GM11168 (cell line): ENCODE measurements around the gene PSMC3IP.
"Not testable (repeated sequence)": the region's sequence is repeated elsewhere in the genome, so short reads cannot be mapped to it uniquely, and the experiment has no call there.

ENCODE experiments used
- in situ Hi-C: fragments of 300-500 bp; cut with MboI; formaldehyde crosslinking; loops from one replicate; pipeline ENCODE4 v1.12.0; 2022; ENCODE audit warnings: low sequenced_read_pairs; ENCODE audit not compliant: unreplicated experiment

The PSMC3IP gene

DNA sequence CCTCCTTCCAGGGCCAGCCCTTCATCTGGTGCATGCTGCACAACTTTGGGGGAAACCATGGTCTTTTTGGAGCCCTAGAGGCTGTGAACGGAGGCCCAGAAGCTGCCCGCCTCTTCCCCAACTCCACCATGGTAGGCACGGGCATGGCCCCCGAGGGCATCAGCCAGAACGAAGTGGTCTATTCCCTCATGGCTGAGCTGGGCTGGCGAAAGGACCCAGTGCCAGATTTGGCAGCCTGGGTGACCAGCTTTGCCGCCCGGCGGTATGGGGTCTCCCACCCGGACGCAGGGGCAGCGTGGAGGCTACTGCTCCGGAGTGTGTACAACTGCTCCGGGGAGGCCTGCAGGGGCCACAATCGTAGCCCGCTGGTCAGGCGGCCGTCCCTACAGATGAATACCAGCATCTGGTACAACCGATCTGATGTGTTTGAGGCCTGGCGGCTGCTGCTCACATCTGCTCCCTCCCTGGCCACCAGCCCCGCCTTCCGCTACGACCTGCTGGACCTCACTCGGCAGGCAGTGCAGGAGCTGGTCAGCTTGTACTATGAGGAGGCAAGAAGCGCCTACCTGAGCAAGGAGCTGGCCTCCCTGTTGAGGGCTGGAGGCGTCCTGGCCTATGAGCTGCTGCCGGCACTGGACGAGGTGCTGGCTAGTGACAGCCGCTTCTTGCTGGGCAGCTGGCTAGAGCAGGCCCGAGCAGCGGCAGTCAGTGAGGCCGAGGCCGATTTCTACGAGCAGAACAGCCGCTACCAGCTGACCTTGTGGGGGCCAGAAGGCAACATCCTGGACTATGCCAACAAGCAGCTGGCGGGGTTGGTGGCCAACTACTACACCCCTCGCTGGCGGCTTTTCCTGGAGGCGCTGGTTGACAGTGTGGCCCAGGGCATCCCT is 34.1 kb downstream of the PSMC3IP start:
- in situ Hi-C loops: no loop called here

DNA sequence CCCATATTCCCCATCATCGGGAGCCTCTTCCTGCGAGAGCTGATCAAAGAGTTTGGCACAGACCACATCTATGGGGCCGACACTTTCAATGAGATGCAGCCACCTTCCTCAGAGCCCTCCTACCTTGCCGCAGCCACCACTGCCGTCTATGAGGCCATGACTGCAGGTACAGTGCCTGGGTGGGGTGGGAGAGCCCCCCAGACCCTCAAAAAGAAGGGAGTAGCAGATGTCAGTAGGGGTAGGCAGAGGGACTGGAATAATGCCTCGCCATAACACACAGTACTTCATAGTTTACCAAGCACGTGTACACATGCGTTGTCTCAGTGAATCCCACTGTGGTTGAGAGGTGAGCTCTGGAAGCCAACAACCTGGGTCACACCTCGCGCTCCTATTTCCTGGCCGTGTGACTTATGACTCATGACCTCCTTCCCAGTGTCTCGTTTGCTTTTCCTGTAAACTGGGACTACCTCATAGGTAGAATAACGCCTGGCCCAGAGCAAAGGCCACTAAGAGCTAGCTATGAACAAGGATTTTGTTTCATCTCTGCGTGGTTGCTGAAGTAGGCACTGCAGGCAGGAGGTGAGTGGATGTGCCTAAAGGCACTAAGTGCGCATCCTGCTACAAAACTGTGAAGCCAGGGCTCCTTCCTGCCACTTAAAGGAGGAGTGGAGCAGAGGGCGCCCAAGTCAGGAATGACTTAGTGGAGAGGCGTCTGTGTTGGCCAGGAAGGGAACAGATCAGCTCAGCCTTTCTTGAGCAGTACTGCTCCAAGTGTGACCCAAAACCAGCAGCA is 36.3 kb downstream of the PSMC3IP start:
- in situ Hi-C loops: no loop called here

DNA sequence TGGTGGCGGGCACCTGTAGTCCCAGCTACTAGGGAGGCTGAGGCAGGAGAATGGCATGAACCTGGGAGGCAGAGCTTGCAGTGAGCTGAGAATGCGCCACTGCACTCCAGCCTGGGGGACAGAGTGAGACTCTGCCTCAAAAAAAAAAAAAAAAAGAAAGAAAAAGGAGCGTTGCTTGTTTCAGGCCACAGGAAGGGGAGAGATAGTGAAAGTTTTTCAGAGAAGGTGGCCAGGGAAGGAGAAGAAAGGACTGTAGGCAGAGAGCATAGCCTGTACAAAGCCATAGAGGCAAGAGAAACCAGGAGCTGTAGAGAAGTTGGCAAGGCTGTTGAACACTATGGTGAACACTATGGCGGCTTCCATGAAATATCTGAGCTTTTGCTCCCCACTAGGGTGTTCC is 37.0 kb downstream of the PSMC3IP start:
- in situ Hi-C loops: not testable (repeated sequence)

DNA sequence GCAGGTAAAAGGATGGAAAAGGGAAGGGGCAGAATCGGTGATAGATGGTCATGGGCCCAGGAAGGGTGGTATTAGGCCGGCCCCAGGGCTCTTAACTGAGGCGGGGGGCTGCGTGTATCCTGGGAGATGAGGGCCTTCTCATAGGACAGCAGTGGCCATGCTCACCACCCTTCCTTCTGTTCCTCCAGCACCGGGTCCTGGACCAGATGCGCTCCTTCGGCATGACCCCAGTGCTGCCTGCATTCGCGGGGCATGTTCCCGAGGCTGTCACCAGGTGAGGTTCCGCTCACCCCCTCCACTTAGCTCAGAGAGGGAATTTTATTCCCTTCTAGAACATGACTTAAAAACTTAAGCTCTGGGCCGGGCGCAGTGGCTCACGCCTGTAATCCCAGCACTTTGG is 39.0 kb downstream of the PSMC3IP start:
- in situ Hi-C loops: no loop called here

DNA sequence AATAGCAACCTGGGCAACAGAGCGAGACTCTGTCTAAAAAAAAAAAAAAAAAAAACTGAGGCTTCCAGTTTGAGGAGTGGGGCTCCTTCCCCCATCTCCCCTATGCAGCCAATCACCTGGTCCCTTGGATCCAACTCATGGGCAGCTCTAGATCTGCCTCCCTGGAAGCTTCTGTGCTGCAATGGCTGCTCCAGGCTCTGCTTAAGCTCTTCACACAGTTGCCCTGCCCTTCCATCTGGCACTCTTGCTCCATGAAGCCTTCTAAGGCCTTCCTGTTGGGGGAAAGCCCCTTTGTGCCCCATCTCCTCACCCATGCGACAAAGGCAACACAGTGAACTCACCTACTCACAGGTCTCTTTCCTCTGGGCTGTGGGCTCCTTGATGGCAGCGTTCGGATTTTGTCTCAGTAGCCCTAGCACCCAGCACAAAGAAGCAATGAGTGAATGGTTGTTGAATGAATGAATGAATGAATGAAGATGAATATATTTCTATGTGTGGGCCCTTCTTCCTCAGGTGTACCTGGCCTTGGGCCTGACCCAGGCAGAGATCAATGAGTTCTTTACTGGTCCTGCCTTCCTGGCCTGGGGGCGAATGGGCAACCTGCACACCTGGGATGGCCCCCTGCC is 39.6 kb downstream of the PSMC3IP start:
- in situ Hi-C loops: no loop called here

DNA sequence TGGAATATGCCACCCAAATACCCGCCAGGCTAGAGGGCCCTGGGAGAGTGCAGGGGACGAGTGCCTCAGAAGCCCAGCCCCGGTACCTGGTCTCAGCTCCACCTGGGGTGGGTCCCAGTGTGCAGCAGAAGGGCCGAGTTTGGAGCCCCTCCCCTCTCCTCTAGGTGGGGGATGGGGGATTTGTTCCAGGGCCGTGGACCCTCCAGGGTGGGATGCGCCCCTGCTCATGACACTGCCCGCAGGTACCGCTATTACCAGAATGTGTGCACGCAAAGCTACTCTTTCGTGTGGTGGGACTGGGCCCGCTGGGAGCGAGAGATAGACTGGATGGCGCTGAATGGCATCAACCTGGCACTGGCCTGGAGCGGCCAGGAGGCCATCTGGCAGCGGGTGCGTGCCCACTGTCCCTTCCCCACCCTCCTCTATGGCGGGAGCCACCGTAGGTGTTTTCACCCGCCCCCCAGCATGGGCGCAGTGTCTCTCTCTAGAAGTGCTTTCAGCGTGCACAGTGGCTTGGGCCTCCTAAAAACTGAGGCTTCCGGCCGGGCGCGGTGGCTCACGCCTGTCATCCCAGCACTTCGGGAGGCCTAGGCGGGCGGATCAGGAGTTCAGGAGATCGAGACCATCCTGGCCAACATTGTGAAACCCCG is 40.2 kb downstream of the PSMC3IP start:
- in situ Hi-C loops: no loop called here

DNA sequence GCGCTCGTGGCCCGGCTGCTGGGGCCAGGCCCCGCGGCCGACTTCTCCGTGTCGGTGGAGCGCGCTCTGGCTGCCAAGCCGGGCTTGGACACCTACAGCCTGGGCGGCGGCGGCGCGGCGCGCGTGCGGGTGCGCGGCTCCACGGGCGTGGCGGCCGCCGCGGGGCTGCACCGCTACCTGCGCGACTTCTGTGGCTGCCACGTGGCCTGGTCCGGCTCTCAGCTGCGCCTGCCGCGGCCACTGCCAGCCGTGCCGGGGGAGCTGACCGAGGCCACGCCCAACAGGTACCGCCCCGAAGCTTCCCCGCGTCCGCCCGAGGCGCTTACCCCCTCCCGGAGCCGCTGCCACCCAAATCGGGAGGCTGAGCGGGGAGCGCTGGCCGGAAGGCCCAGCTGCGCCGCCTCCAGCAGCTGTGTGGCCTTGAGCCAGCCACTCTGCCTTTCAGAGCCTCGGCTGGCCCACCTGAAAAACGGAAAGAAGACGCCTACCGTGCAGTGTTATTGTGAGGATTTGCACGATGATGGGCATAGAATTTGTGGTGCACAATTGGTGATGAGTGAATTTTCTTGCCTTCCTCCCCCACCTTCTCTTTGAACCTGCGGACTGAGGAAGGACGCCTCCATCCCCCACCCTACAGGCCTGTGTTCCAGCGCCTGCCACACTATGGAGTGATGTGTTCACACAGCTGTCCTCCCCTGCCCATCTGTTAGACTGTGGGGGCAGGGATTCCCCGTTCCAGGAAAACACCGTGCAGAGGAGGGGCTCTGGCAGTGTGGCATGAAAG is 41.0 kb downstream of the PSMC3IP start:
- in situ Hi-C loops: no loop called here

DNA sequence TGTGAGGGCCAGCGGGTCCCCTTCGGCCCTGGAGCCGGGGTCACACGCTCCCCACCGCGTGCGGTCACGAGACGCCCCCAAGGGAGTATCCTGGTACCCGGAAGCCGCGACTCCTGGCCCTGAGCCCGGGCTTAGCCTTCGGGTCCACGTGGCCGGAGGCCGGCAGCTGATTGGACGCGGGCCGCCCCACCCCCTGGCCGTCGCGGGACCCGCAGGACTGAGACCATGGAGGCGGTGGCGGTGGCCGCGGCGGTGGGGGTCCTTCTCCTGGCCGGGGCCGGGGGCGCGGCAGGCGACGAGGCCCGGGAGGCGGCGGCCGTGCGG is 41.5 kb downstream of the PSMC3IP start, which contains the start of gene NAGLU:
NAGLU (plus strand) TSS at position 194 of the 324 bp plus-strand sequence; CDS start at position 226, 32 bp downstream.
- in situ Hi-C loops: no loop called here

DNA sequence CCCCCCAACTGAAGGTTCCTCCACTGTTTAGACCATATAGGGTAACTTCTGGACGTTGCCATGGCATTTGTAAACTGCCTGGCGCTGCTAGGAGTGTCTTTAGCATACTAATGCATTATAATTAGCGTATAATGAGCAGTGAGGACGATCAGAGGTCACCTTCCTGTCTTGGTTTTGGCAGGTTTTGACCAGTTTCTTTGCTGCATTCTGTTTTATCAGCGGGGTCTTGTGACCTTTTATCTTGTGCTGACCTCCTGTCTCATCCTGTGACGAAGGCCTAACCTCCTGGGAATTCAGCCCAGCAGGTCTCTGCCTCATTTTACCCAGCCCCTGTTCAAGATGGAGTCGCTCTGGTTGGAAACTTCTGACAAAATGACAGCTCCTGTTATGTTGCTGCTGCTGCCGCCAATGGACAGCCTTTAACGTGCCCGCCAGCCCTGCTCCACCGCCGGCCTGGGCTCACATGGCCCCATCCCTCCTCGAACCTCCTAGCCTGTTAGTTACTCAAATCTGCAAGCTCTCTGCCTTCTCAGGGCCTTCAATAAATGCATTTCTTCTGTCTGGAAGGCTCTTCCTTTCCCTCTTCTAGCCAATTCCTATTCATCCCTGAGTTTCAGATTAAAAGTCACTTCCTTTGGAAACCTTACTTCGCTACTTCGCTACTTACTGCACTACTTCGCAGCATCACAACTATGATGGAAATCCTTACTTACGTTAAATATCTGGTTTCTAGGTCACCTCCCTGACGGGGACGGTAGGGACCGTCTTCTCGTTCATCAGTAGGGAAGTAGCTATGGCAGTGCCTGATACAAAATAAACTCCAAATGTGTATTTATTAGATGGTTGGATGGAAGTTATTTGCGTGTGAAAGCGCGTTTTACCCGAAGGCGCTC is 42.1 kb downstream of the PSMC3IP start:
- in situ Hi-C loops: no loop called here

DNA sequence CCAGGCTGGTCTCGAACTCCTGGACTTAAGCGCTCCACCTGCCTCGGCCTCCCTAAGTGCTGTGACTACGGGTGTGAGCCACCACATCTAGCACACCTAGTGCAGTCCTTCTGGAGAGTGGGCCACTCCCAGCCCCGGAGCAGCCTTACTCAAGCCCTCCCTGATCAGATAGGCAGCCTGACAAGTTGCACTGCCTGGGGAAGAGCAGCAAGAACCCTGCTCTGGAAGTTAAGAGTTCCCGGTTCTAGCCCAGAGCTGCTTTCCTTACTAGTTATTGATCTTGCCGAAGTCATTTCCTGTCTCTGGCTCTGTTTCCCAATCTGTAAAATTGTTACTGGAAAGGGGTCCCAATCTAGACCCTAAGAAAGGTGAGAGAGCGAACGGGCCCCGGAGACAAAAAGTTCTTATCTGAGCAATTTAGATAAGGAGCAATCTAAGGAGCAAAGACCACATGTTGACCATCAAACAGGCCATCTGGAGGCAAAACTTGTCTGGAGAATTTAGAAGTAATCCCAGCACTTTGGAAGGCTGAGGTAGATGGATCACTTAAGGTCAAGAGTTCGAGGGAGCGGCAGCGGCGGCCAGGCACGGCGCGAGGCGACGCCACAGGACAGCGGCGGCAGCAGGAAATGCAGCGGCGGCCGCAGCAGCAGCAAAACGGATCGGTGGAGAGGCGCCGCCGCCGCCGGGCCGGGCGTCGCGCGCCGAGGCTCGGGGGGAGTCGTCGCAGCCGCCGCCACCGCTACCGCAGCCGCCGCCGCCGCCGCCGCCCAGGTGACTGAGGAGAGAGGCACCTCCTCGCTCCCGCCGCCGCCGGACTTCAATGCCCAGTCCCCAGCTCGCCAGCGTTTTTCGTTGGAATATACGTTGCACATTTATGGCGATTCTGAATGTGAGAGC is 45.8 kb downstream of the PSMC3IP start:
- in situ Hi-C loops: no loop called here

DNA sequence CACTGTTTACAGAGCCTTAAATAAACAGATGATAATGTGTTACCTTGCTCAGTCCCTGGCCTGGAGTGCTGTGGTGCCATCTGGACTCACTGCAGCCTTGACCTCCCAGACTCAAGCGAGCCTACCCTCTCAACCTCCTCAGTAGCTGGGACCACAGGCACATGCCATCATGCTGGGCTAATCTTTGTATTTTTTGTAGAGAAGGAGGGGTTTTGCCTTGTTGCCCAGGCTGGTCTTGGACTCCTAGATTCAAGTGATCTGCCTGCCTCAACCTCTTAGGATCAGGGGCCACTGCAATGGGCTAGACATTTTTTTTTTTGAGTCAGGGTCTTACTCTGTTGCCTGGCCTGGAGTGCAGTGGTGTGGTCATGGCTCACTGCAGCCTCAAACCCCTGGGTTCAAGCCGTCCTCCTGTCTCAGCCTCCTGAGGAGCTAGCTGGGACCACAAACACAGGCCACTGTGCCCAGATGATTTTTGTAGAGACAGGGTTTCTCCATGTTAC is 46.5 kb downstream of the PSMC3IP start:
- in situ Hi-C loops: no loop called here

DNA sequence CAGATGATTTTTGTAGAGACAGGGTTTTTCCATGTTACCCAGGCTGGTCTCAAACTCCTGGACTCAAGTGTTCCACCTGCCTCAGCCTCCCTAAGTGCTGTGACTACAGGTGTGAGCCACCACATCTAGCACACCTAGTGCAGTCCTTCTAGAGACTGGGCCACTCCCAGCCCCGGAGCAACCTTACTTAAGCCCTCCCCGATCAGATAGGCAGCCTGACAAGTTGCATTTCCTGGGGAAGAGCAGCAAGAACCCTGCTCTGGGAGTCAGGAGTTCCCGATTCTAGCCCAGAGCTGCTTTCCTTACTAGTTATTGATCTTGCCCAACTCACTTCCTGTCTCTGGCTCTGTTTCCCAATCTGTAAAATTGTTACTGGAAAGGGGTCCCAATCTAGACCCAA is 48.5 kb downstream of the PSMC3IP start:
- in situ Hi-C loops: loop anchor here (10.0 kb wide), 1 partner anchor 214 kb away; no protein-coding TSS in a partner anchor

DNA sequence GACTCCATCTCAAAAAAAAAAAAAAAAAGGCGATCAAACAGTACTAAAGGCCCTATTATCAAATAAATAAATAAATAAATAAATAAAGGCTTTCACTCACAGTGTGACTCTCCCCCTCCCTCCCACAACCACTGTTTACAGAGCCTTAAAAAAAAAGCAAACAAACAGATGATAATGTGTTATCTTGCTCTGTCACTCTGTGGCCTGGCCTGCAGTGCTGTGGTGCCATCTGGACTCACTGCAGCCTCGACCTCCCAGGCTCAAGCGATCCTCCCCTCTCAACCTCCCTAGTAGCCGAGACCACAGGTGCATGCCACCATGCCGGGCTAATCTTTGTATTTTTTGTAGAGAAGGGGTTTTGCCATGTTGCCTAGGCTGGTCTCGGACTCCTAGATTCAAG is 49.6 kb downstream of the PSMC3IP start:
- in situ Hi-C loops: loop anchor here (10.0 kb wide), 1 partner anchor 213 kb away; no protein-coding TSS in a partner anchor

DNA sequence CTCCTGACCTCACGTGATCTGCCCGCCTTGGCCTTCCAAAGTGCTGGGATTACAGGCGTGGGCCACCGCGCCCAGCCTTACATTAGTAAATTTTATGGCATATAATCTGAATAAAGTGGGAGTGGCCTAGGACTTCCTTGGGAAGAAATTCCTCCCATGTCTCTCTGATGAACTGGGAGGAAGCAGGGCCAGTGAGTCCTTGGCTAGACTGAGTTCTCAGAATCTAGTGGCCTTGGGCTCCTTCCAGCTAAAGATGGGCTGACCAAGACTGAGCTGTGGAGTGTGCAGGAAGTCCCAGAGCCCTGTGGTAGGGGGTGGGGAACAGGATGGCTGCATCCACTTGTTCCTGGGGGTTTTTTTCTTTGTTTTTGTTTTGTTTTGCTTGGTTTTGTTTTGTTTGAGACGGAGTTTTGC is 51.5 kb downstream of the PSMC3IP start:
- in situ Hi-C loops: loop anchor here (10.0 kb wide), 1 partner anchor 211 kb away; no protein-coding TSS in a partner anchor

DNA sequence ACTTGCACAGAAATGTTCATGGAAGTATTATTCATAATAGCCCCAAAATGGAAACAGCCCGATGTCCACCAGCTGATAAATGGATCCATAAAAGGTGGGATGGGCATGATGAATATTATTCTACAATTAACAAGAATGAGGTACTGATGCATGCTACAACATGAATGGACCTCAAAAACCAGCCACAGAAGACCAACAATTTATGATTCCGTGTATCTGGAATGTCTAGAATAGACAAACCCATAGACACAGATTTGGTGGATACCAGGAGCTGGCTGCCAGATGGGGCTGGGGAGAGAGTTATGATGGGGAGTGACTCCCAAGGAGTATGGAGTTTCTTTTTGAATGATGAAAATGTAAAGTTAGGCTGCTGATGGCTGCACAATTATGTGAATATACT is 52.3 kb downstream of the PSMC3IP start:
- in situ Hi-C loops: loop anchor here (10.0 kb wide), 1 partner anchor 210 kb away; no protein-coding TSS in a partner anchor

DNA sequence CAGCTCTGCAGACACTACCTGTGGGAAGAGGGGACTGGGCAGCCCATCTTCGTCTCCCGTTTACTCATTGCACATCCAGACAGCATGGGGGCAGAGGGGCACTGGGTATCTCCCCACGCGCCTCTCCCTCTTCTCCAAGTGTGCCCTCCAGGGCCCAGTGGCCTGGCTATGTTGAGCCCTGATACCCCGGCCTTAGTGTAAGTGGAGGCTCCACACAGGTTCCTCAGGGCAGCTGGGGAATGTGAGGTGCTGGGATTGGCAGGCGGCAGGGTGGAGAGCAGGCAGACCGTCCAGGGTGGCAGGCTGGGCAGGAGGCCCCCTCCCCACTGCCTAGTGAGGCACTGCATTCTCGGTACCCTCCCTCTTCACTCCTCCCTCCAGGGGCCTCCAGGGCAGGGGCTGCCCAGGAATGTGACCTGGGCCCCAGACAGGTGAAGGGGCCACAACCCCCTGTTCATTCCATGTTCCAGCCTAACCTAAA is 54.7 kb downstream of the PSMC3IP start:
- in situ Hi-C loops: loop anchor here (10.0 kb wide), 1 partner anchor 208 kb away; no protein-coding TSS in a partner anchor
